ENCODE data around the gene FAM222A.

FAM222A gene

GRCh38 chr12:109731806-109732205, 18.2 kb downstream of the FAM222A start:
- TF ChIP-seq, protein P1, sequence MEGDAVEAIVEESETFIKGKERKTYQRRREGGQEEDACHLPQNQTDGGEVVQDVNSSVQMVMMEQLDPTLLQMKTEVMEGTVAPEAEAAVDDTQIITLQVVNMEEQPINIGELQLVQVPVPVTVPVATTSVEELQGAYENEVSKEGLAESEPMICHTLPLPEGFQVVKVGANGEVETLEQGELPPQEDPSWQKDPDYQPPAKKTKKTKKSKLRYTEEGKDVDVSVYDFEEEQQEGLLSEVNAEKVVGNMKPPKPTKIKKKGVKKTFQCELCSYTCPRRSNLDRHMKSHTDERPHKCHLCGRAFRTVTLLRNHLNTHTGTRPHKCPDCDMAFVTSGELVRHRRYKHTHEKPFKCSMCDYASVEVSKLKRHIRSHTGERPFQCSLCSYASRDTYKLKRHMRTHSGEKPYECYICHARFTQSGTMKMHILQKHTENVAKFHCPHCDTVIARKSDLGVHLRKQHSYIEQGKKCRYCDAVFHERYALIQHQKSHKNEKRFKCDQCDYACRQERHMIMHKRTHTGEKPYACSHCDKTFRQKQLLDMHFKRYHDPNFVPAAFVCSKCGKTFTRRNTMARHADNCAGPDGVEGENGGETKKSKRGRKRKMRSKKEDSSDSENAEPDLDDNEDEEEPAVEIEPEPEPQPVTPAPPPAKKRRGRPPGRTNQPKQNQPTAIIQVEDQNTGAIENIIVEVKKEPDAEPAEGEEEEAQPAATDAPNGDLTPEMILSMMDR (IDR thresholded peaks at IDR 0.05; ENCODE audit: low read depth, low read length): no peak
- no peak for DNase-seq (ENCODE audit: extremely low read depth, low read depth)

DNA sequence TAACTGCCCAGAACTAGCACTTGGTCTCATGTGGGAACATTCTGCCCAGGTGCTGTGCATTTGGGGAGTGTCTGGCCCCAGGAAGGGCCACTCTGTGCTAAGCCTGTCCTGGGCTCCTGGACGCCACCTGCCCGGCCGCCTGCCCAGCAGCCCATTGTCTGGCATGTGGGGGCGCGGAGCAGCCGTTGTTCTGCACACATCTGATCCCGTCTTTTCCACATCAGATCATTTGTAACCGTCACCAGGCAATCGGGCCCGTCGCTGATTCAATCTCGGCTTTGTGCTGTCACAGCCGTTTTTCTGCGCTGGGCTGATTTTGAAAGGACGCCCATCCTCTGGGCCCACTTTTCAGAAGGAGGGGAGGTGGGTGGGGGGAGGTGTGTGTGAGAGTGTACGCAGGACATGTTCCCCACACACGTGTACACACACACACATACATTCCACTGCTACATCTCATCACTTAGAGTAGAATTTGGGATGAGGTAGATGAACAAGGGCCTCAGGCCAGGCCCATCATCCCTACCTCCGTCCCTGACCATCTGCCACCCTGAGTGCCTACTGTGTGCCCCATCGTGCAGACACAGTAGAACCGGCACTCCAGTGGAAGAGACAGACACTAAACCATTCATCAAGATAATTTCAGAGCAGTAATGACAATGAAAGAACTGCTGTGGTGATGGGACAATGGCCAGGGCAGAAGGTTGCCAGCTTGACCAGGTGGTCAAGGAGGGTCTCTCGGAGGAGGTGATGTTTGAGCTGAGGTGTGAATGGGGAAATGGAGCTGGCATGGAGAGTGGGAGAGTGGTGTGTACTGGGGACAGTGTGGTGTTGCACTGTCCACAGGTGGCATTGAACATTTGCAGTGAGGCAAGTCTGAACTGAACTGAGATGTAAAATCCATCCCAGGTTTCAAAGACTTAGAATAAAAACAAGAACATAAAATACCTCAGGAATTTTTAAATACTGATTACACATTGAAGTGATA, 19.0 kb downstream of the FAM222A start:
- DNase-seq (ENCODE audit: extremely low read depth, low read depth): no peak
- TF ChIP-seq, protein P1 (IDR thresholded peaks at IDR 0.05; ENCODE audit: low read depth, low read length): no peak

- no peak for DNase-seq (ENCODE audit: extremely low read depth, low read depth)
- TF ChIP-seq, protein P1 (IDR thresholded peaks at IDR 0.05; ENCODE audit: low read depth, low read length): no peak
Measured at GRCh38 chr12:109734219-109735000, 20.8 kb downstream of the FAM222A start.

DNA sequence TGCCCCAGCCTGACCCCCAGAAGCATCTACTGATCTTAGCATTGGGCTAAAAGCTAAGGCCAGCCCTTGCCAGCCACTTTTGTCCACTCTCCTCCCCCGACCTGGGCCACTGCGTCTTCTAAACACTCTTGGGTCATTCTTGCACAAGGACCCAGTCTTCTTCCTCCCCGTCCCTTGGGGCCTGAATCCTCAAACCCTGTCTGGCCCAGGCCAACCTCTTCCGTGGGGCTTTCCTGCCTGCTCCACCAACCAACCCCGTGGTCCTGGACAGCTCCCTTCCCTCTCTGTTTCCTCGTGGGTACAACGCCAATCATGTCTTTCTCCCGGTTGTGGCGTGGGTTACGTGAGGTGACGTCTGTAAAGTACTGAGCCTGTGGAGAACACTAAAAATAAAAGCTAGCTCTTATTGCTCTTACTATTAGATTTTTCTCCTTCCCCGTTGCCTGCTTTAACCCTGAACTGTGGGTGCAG, 21.5 kb downstream of the FAM222A start:
- DNase-seq (ENCODE audit: extremely low read depth, low read depth): no peak

GRCh38 chr12:109735825-109736551, 22.4 kb downstream of the FAM222A start:
- DNase-seq (ENCODE audit: extremely low read depth, low read depth): no peak
- TF ChIP-seq, protein P1 (IDR thresholded peaks at IDR 0.05; ENCODE audit: low read depth, low read length): no peak

More for the DNA sequence above, 21.5 kb downstream of the FAM222A start:
- TF ChIP-seq, protein P1 (IDR thresholded peaks at IDR 0.05; ENCODE audit: low read depth, low read length): no peak

GRCh38 chr12:109736552-109737108, 23.0 kb downstream of the FAM222A start:
- no peak for DNase-seq (ENCODE audit: extremely low read depth, low read depth)
- TF ChIP-seq, protein P1 (IDR thresholded peaks at IDR 0.05; ENCODE audit: low read depth, low read length): no peak
